ENCODE measurements around the gene GRHPR. TPM values are rescaled to one million over a fixed set of nuclear protein-coding genes. Genes with fewer than 3 reads are reported as not detected.

The GRHPR gene
- total and polyA plus RNA-seq, 2 of the 4 experiments (the other 2 are of a cell fraction): 182 to 191 TPM

DNA sequence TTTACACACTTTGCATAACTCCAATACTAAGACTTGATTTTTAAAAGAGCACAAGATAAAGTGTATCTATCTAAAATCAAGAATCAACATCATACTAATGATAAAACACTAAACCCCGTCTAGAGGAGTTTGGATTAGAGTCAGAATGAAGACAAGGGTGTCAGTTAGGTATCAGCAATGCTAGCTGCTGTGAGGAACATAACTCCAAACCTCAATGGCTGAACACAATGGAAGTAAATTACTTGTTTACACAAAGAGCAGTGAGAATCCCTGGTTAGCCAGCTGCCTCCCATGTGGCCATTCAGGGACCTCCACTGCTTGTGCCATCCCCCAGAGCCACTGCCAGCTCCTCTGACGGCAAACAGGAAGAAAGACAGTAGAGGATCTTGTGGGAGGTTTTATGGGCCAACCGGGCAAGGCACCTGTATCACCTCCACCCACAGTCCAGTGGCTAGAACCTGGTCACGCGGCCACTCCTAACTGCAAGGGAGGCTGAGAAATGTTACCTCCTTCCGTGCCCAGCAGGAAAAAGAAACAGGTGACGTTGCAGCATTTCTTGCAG lies 24.0 kb upstream of the GRHPR start:
- Histone ChIP-seq H4K8ac (ENCODE audit: low read depth in 2 of 2, low read length in 2 of 2) (no peak overlapping the region), H3K36me3 (ENCODE audit: control insufficient read depth, insufficient read depth, low read length) (no peaks in the 10 kb centered on the region), H3K9me1 (ENCODE audit: insufficient read depth, low read length) (no peaks in the 10 kb centered on the region), H3K4me3 (ENCODE audit: insufficient read depth, low read depth, low read length) (no peak overlapping the region), H3K79me1 (ENCODE audit: low read depth in 1 of 2, low read length in 2 of 2) (no peaks in the 10 kb centered on the region), H2AFZ (replicated peaks; ENCODE audit: low read length, poor library complexity) (no peak overlapping the region), H3K56ac (ENCODE audit: extremely low read depth, insufficient read depth, low read length) (no peak overlapping the region), H4K5ac (ENCODE audit: low read depth, low read length) (no peak overlapping the region), H2AK9ac (replicated peaks; ENCODE audit: low read depth, low read length, poor library complexity) (no peak overlapping the region), H3K4ac (ENCODE audit: low read depth, low read length) (no peak overlapping the region), H3K23ac (ENCODE audit: low read depth, low read length) (no peak overlapping the region), H3K4me2 (ENCODE audit: low read depth, low read length) (no peak overlapping the region), H4K91ac (ENCODE audit: insufficient read depth, low read depth, low read length) (no peak overlapping the region), H3K9me3 (ENCODE audit: control insufficient read depth, insufficient read depth, low read length) (no peaks in the 10 kb centered on the region), H3K14ac (replicated peaks; ENCODE audit: low read depth, low read length) (no peak overlapping the region), H3K4me1 (ENCODE audit: control insufficient read depth, insufficient read depth, low read length) (no peaks in the 10 kb centered on the region), H2AK5ac (ENCODE audit: low read depth, low read length) (no peak overlapping the region), H3K27ac (ENCODE audit: insufficient read depth, low read length) (no peak overlapping the region), H2BK5ac (ENCODE audit: low read depth, low read length, poor library complexity, severe bottlenecking) (no peak overlapping the region), H3K27me3 (ENCODE audit: control insufficient read depth, insufficient read depth, low read length) (peaks cover 13% of the 10 kb centered on the region; the same call in 1 of the 2 replicates), H3K18ac (ENCODE audit: low read depth, low read length) (no peak overlapping the region), H2BK120ac (ENCODE audit: low read depth, low read length) (no peak overlapping the region), H2BK20ac (ENCODE audit: low read depth, low read length) (no peak overlapping the region), H3K9ac (ENCODE audit: low read depth, low read length) (no peak overlapping the region), H4K20me1 (ENCODE audit: insufficient read depth, low read length) (no peaks in the 10 kb centered on the region), H2BK15ac (ENCODE audit: low read depth, low read length) (no peak overlapping the region)
- DNase-seq (no peak), ATAC-seq (ENCODE audit: low read depth) (no peak)
- intact Hi-C loops (cut with micrococcal nuclease): no loop called here
- in situ Hi-C loops (cut with MboI; ENCODE audit: low sequenced_read_pairs): no loop called here
- dilution Hi-C loops (cut with HindIII; ENCODE audit: low sequenced_read_pairs, unreplicated experiment): no loop called here
- CTCF ChIA-PET: no interaction called here
- POLR2A ChIA-PET (ENCODE audit: unreplicated experiment): no interaction called here
- no TSS peak for BruUV-seq (replicated peaks)
- 40% methylated on average over 2 of the region's 7 CpGs; no CpG with 5 or more reads in 1 of the 2 experiments for WGBS, 2 experiments (ENCODE audit: extremely low coverage in 2 of 2, insufficient read length in 1 of 2)
- TF ChIP-seq RFX5 (IDR thresholded peaks at IDR 0.05; ENCODE audit: low read depth, low read length) (no peak), BHLHE40 (IDR thresholded peaks at IDR 0.05; ENCODE audit: low read depth, low read length) (no peak), RAD21 (IDR thresholded peaks at IDR 0.05; ENCODE audit: low read length) (no peak), MAFK (IDR thresholded peaks at IDR 0.05; ENCODE audit: low read depth, low read length) (no peak), FOS (IDR thresholded peaks at IDR 0.05; ENCODE audit: low read depth, low read length) (no peak), POLR2A (IDR thresholded peaks at IDR 0.05; ENCODE audit: low read depth, low read length) (no peak), SMC3 (IDR thresholded peaks at IDR 0.05; ENCODE audit: low read depth, low read length) (no peak), MAZ (IDR thresholded peaks at IDR 0.05; ENCODE audit: borderline replicate concordance, low read depth, low read length) (no peak), CEBPB (IDR thresholded peaks at IDR 0.05; ENCODE audit: low read depth, low read length) (no peak), MXI1 (IDR thresholded peaks at IDR 0.05; ENCODE audit: borderline replicate concordance, low read depth, low read length) (no peak), NFE2L2 (IDR thresholded peaks at IDR 0.05; ENCODE audit: low read depth, low read length) (no peak), RCOR1 (IDR thresholded peaks at IDR 0.05; ENCODE audit: insufficient replicate concordance, low read length) (no peak), CHD1 (IDR thresholded peaks at IDR 0.05; ENCODE audit: low read depth, low read length) (no peak)
- TF ChIP-seq, protein P1, sequence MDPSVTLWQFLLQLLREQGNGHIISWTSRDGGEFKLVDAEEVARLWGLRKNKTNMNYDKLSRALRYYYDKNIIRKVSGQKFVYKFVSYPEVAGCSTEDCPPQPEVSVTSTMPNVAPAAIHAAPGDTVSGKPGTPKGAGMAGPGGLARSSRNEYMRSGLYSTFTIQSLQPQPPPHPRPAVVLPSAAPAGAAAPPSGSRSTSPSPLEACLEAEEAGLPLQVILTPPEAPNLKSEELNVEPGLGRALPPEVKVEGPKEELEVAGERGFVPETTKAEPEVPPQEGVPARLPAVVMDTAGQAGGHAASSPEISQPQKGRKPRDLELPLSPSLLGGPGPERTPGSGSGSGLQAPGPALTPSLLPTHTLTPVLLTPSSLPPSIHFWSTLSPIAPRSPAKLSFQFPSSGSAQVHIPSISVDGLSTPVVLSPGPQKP (IDR thresholded peaks at IDR 0.05; ENCODE audit: borderline replicate concordance, low read depth, low read length): no peak
- TF ChIP-seq, protein P2, sequence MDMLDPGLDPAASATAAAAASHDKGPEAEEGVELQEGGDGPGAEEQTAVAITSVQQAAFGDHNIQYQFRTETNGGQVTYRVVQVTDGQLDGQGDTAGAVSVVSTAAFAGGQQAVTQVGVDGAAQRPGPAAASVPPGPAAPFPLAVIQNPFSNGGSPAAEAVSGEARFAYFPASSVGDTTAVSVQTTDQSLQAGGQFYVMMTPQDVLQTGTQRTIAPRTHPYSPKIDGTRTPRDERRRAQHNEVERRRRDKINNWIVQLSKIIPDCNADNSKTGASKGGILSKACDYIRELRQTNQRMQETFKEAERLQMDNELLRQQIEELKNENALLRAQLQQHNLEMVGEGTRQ (IDR thresholded peaks at IDR 0.05; ENCODE audit: low read depth, low read length): no peak
- TF ChIP-seq, protein P3, sequence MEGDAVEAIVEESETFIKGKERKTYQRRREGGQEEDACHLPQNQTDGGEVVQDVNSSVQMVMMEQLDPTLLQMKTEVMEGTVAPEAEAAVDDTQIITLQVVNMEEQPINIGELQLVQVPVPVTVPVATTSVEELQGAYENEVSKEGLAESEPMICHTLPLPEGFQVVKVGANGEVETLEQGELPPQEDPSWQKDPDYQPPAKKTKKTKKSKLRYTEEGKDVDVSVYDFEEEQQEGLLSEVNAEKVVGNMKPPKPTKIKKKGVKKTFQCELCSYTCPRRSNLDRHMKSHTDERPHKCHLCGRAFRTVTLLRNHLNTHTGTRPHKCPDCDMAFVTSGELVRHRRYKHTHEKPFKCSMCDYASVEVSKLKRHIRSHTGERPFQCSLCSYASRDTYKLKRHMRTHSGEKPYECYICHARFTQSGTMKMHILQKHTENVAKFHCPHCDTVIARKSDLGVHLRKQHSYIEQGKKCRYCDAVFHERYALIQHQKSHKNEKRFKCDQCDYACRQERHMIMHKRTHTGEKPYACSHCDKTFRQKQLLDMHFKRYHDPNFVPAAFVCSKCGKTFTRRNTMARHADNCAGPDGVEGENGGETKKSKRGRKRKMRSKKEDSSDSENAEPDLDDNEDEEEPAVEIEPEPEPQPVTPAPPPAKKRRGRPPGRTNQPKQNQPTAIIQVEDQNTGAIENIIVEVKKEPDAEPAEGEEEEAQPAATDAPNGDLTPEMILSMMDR (conservative IDR thresholded peaks at IDR 0.05; ENCODE audit: low read depth, low read length): no peak
